Gastroesophageal sphincter (tissue), 4 donors: ENCODE measurements around the gene IBTK. TPM values are rescaled to one million over a fixed set of nuclear protein-coding genes. Genes with fewer than 3 reads are reported as not detected.

Experiments
- ATAC-seq: fragments of 150-250 bp; one replicate; pipeline ENCODE4 v1.9.1; 2016; ENCODE audit warnings: mild to moderate bottlenecking, moderate library complexity
- H3K27ac ChIP-seq, 4 donors: fragments of 200-600 bp; sonication (generic) in 3 of 4; 1 replicate in 3 of 4; 2 replicates in 1 of 4; pipeline ENCODE4 v1.5.1; 2016 to 2019
- H3K27me3 ChIP-seq: fragments of 200-600 bp; sonication (generic); one replicate; pipeline ENCODE4 v1.5.1; 2019
- H3K36me3 ChIP-seq, 2 donors: fragments of 200-600 bp; sonication (generic); one replicate each; pipeline ENCODE4 v1.5.1; 2019; ENCODE audit warnings: control low read depth in 1 of 2
- H3K4me1 ChIP-seq, 3 donors: fragments of 200-600 bp; sonication (generic); 1 replicate in 2 of 3; 2 replicates in 1 of 3; pipeline ENCODE4 v1.5.1; 2016 to 2019; ENCODE audit warnings: control low read depth in 2 of 3
- H3K4me3 ChIP-seq, 2 donors: fragments of 200-600 bp; sonication (generic); one replicate each; pipeline ENCODE4 v1.5.1; 2019; ENCODE audit warnings: mild to moderate bottlenecking in 1 of 2, moderate library complexity in 1 of 2
- H3K9me3 ChIP-seq, 3 donors: fragments of 200-600 bp; sonication (generic); one replicate each; pipeline ENCODE4 v1.5.1; 2017 to 2019; ENCODE audit warnings: control low read depth in 2 of 3
- CTCF ChIP-seq, 4 experiments: fragments of 200-600 bp in 2 of 4; fragments of 450-650 bp in 2 of 4; sonication (generic) in 1 of 4; IDR thresholded peaks; one replicate each; pipeline ENCODE4 v1.5.1; 2017 to 2019; ENCODE audit warnings: antibody characterized with exemption in 4 of 4, mild to moderate bottlenecking in 2 of 4, moderate library complexity in 2 of 4
- EP300 ChIP-seq: sonication (generic); formaldehyde crosslinking; IDR thresholded peaks from one replicate; pipeline ENCODE4 v1.6.1; 2017; ENCODE audit warnings: antibody characterized with exemption, mild to moderate bottlenecking
- POLR2A ChIP-seq, 2 donors: fragments of 450-650 bp; IDR thresholded peaks; one replicate each; pipeline ENCODE4 v1.6.1; 2017; ENCODE audit warnings: antibody characterized with exemption in 2 of 2, mild to moderate bottlenecking in 2 of 2, moderate library complexity in 1 of 2
- POLR2AphosphoS5 ChIP-seq: sonication (generic); formaldehyde crosslinking; IDR thresholded peaks from one replicate; pipeline ENCODE4 v1.6.1; 2017; ENCODE audit warnings: antibody characterized with exemption
- WGBS, 2 donors: methylation state at CpG; one replicate each; pipeline ENCODE4 v1.1.5; 2018; ENCODE audit warnings: low coverage in 1 of 2; 5-methylcytosine and 5-hydroxymethylcytosine counted together
- total RNA-seq, 4 donors: library from RNA; depleted of rRNA; stranded (reverse); fragments of >200 nt; gene quantifications; one replicate each; pipeline ENCODE4 v1.1.0, GENCODE V29; 2016

IBTK gene
- total RNA-seq, 4 donors from 2014 or later: 26.9 to 42.3 (median 30.8) TPM

GRCh38 chr6:82144007-82144851 is 103.3 kb downstream of the IBTK start:
- H3K27me3 ChIP-seq: no peaks in the 10 kb centered on the region
- no peak overlapping the region for H3K4me3 ChIP-seq
- H3K4me1 ChIP-seq: peaks cover 0 to 22% (median 0%) of the 10 kb centered on the region in 3 donors
- peak; percentile 55 for TF ChIP-seq POLR2AphosphoS5
- TF ChIP-seq EP300: no peak
- no peak for TF ChIP-seq POLR2A (IDR thresholded peaks at IDR 0.05)
- no peak for TF ChIP-seq CTCF (IDR thresholded peaks at IDR 0.05)
- H3K9me3 ChIP-seq: no peaks in the 10 kb centered on the region
- ATAC-seq: peak; percentile 82
- H3K36me3 ChIP-seq: no peaks in the 10 kb centered on the region
- WGBS, 2 donors: 15 to 25% methylated on average over 6 to 8 of the region's 8 CpGs
- peak overlapping the region in 3 of 4 donors; percentile 36 to 53 (median 47) for H3K27ac ChIP-seq

- Histone ChIP-seq H3K27ac (no peak overlapping the region), H3K4me3 (no peak overlapping the region), H3K36me3 (no peaks in the 10 kb centered on the region), H3K9me3 (no peaks in the 10 kb centered on the region), H3K27me3 (no peaks in the 10 kb centered on the region), H3K4me1 (peaks cover 0 to 22% (median 0%) of the 10 kb centered on the region in 3 donors)
- no peak for ATAC-seq
- 86 to 94% methylated on average over 10 of the region's 10 CpGs for WGBS, 2 donors
- TF ChIP-seq EP300 (no peak), CTCF (IDR thresholded peaks at IDR 0.05) (no peak), POLR2AphosphoS5 (no peak), POLR2A (IDR thresholded peaks at IDR 0.05) (no peak)
These were observed 104.5 kb downstream of the IBTK start for GRCh38 chr6:82143041-82143481.

GRCh38 chr6:82142524-82142923 is 105.0 kb downstream of the IBTK start:
- H3K36me3 ChIP-seq: no peaks in the 10 kb centered on the region
- H3K27ac ChIP-seq: no peak overlapping the region
- TF ChIP-seq EP300: no peak
- ATAC-seq: no peak
- H3K27me3 ChIP-seq: no peaks in the 10 kb centered on the region
- whole genome bisulfite sequencing, 2 donors: 81% methylated on average over 4 of the region's 4 CpGs; no CpG with 5 or more reads in 1 of the 2 donors
- H3K4me1 ChIP-seq: peaks cover 0 to 22% (median 0%) of the 10 kb centered on the region in 3 donors
- no peaks in the 10 kb centered on the region for H3K9me3 ChIP-seq
- no peak overlapping the region for H3K4me3 ChIP-seq

- TF ChIP-seq CTCF (IDR thresholded peaks at IDR 0.05) (no peak), POLR2A (IDR thresholded peaks at IDR 0.05) (no peak), POLR2AphosphoS5 (no peak), EP300 (no peak)
- no peaks in the 10 kb centered on the region for H3K9me3 ChIP-seq
- WGBS, 2 donors: 82 to 87% methylated on average over 8 of the region's 8 CpGs
- no peak overlapping the region for H3K4me3 ChIP-seq
- ATAC-seq: no peak
- H3K36me3 ChIP-seq: no peaks in the 10 kb centered on the region
- no peak overlapping the region for H3K27ac ChIP-seq
- no peaks in the 10 kb centered on the region for H3K4me1 ChIP-seq
- no peaks in the 10 kb centered on the region for H3K27me3 ChIP-seq
These were observed 109.3 kb downstream of the IBTK start for GRCh38 chr6:82138075-82138791.

GRCh38 chr6:82131441-82131840 is 116.1 kb downstream of the IBTK start:
- no peaks in the 10 kb centered on the region for H3K27me3 ChIP-seq
- WGBS, 2 donors: 17 to 36% methylated on average over 2 of the region's 2 CpGs
- TF ChIP-seq POLR2A (IDR thresholded peaks at IDR 0.05) (no peak), POLR2AphosphoS5 (no peak), EP300 (no peak), CTCF (IDR thresholded peaks at IDR 0.05) (no peak)
- no peak overlapping the region for H3K27ac ChIP-seq
- H3K4me1 ChIP-seq: no peaks in the 10 kb centered on the region
- H3K4me3 ChIP-seq: no peak overlapping the region
- no peak for ATAC-seq
- H3K9me3 ChIP-seq: no peaks in the 10 kb centered on the region
- H3K36me3 ChIP-seq: no peaks in the 10 kb centered on the region
